GM08714 (cell line): ENCODE results near the gene COL7A1.
"Not testable (repeated sequence)": the region's sequence is repeated elsewhere in the genome, so short reads cannot be mapped to it uniquely, and the experiment has no call there.

Experiments
- H3K4me3 ChIP-seq: fragments of 200-500 bp; sonication (Bioruptor generic); 2 replicates; pipeline ENCODE4 v1.5.1; 2014; ENCODE audit warnings: mild to moderate bottlenecking, low read length, inconsistent platforms
- ZNF274 ChIP-seq: IDR thresholded peaks from 2 replicates; pipeline ENCODE4 v1.6.1; 2012; ENCODE audit warnings: mild to moderate bottlenecking, low read depth, low read length

Gene COL7A1

DNA sequence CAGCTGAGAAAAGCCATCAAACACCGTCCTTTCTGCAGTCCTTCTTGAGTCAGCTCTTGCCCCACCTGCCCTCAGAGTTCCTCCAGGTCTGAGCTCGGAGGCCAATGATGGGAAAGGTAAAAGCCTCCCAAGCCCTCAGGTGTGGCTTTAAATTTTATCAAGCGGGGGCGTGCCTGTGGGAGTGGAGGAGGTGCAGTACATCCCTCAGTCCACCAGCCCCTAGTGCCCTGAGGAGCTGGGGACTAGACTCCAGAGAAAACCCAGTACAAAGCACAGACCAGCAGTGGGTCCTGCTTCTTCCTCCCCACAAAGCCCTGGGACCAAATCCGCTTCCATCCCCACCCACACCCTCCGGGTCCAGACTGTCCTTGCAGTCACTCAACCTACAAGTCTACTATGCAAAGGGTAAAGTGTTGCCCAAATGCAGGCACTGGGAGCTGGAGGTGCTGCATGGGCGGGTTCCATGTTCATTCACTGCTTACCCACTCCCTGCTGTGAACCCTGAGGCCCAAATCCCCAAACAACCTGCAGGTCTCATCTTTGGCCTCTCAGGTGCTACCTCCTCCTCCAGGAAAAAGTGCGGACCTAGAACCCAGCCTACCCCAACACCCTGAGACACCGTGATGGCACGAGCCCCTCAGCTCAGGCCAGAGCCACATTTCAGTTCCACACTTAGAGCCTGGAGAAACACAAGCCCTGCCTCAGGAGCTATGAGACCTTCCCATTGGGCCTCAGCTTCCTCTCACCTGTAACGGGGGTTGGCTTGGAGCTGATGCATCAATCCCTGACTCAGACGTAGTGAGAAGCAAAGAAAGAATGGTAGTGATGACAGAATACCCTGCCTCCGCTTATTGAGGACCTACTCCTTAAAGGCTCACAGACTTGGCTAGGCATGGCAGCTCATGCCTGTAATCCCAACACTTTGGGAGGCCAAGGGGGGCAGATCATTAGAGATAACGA is 41.0 kb downstream of the COL7A1 start:
- no peak overlapping the region for H3K4me3 ChIP-seq
- no peak for TF ChIP-seq ZNF274

GRCh38 chr3:48553361-48553760 is 41.8 kb downstream of the COL7A1 start:
- TF ChIP-seq ZNF274: no peak
- H3K4me3 ChIP-seq: no peak overlapping the region

DNA sequence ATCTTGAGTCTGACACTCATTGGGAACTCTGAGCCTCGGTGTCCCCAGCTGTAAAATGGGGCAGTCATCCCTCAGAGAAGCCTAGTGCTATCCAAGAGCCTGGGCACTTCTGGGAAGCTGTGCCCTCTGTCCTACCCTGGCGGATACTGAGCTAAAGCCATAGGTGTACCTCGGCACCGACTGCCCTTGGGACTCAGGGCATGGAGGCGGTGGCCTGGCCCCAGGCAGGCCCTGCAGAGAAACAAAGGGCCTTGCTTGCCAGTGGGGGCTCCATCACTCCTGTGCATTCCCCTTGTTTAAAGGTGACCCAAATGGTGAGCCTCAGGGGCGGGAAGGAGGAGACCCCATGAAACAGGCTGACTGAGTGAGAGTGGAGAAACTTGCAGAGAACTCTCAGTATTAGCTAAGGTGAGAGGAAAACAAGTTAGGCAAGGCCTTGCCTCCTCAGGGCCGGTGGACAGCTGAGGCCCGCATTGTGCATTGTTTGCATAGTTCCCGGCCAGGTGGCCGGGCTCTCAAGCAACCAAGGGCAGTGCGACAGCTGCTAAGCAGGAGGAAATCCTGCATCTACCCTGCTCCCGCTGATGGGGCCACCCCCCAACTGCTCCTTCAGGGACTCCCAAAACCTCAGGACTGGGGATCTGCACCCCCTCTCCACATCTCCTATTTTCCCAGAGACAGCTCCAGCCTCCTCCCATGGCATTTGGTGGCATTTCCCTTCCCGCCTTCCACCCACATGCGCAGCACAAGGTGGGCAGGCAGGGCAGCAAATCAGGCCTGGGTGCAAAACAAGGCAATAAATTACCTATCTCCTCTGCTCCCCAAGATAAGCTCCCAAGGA is 42.8 kb downstream of the COL7A1 start:
- TF ChIP-seq ZNF274: no peak
- H3K4me3 ChIP-seq: no peak overlapping the region

GRCh38 chr3:48551651-48552050 is 43.5 kb downstream of the COL7A1 start:
- not testable (repeated sequence) for H3K4me3 ChIP-seq

- TF ChIP-seq ZNF274: no peak
- H3K4me3 ChIP-seq: no peak overlapping the region
Observed at GRCh38 chr3:48548729-48549705, 46.1 kb downstream of the COL7A1 start.

DNA sequence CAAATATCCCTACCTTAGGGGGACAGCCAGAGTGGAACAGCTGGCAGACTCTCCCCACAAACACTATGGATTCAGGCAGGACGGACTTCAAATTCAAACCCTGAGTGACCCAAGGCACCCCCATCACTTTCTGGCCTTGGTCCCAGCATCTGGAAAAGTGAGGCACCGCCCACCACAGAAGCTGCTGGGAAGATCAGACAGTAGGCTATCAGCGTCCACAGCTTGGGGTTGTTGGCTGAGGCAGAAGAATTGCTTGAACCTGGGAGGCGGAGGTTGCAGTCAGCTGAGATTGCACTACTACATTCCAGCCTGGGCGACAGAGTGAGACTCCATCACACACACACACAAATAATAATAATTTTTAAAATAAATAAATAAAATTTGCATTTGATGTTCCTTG is 47.0 kb downstream of the COL7A1 start:
- no peak overlapping the region for H3K4me3 ChIP-seq
- no peak for TF ChIP-seq ZNF274

GRCh38 chr3:48546203-48546829 is 48.8 kb downstream of the COL7A1 start:
- TF ChIP-seq ZNF274: no peak
- no peak overlapping the region for H3K4me3 ChIP-seq

- H3K4me3 ChIP-seq: no peak overlapping the region
- no peak for TF ChIP-seq ZNF274
Observed at GRCh38 chr3:48544141-48544540, 51.0 kb downstream of the COL7A1 start.

- TF ChIP-seq ZNF274: no peak
- H3K4me3 ChIP-seq: no peak overlapping the region
Observed at GRCh38 chr3:48543271-48543866, 51.8 kb downstream of the COL7A1 start.

GRCh38 chr3:48538451-48538850 is 56.7 kb downstream of the COL7A1 start:
- no peak for TF ChIP-seq ZNF274
- no peak overlapping the region for H3K4me3 ChIP-seq

GRCh38 chr3:48536785-48537184 is 58.3 kb downstream of the COL7A1 start:
- TF ChIP-seq ZNF274: no peak
- H3K4me3 ChIP-seq: no peak overlapping the region

DNA sequence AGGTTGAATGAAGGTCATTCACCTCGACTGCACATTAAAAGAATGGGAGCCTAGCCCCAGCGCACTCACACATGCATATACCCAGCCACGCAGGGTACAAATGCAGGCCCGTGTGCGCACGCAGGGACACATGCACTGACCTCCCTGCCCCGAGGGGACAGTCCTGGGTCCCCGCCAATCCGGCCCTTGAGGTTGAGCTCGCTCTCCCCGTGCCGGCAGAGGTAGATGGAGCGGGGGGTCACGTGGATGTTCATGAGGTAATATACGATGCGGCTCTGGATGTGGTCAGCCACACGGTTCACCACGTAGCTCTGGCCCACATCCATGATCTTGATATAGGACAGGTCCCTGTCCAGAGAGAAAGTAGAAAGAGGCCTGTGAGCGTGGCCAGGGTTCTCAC is 59.0 kb downstream of the COL7A1 start:
- no peak overlapping the region for H3K4me3 ChIP-seq
- TF ChIP-seq ZNF274: no peak

DNA sequence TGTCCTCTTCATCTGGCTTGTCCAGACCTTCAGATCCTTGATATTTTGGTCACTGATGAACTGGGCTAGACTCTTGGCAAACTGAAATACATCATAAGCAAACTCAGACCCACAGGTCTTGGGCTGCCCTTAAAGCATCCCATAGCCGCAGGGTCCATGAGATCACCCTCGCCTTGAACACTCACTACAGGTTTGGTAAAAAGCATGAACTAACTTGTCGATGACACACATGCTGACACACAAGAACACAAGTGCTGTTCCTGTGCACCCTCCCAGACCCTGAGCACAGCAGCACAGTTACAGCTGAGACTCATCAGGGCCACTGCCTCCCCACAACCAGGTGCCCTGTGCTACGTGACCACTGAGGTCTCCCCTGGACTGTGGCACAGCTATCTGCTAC is 59.6 kb downstream of the COL7A1 start:
- no peak for TF ChIP-seq ZNF274
- no peak overlapping the region for H3K4me3 ChIP-seq

DNA sequence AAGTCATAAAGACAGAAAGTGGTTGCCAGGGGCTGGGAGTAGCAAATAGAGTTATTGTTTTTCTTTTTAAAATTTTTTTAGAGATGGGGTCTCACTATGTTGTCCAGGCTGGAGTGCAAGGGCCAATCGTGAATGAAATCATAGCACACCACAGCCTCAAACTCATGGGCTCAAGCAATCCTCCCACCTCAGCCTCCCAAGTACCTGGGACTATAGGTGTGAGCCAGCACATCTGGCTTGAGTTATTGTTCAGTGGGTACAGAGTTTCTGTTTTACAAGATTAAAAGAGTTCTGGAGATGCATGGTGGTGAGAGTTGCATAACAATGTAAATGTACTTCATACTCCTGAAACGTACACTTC is 62.2 kb downstream of the COL7A1 start:
- H3K4me3 ChIP-seq: no peak overlapping the region

More for the DNA sequence above, 62.2 kb downstream of the COL7A1 start:
- no peak for TF ChIP-seq ZNF274
